NB4 (cell line): ENCODE results near the gene LZTS2.

Experiments used
- DNase-seq: peaks from one replicate; pipeline ENCODE4 v3.0.0; 2010; ENCODE audit warnings: low read depth
- H3K4me3 ChIP-seq: one replicate; pipeline ENCODE4 v1.5.1; 2011; ENCODE audit warnings: mild to moderate bottlenecking, low read depth, low read length, moderate library complexity
- CTCF ChIP-seq: IDR thresholded peaks from one replicate; pipeline ENCODE4 v1.5.1; 2012; ENCODE audit warnings: low read depth, low read length
- MAX ChIP-seq: IDR thresholded peaks from 2 replicates; pipeline ENCODE4 v1.6.1; 2011; ENCODE audit warnings: low read depth, low read length
- MYC ChIP-seq: IDR thresholded peaks from 2 replicates; pipeline ENCODE4 v1.6.1; 2011; ENCODE audit warnings: low read depth, low read length
- POLR2A ChIP-seq: IDR thresholded peaks from 2 replicates; pipeline ENCODE4 v1.6.1; 2011; ENCODE audit warnings: mild to moderate bottlenecking; ENCODE audit not compliant: insufficient read length; ENCODE audit errors: extremely low read depth

Gene LZTS2

GRCh38 chr10:100999742-101000126, at the start of gene LZTS2:
LZTS2 (plus strand) TSS chr10:100999808; CDS start chr10:101002539, 2,731 bp downstream.
- no peak for DNase-seq
- TF ChIP-seq MAX (no peak), CTCF (no peak), POLR2A (no peak), MYC (no peak)
- H3K4me3 ChIP-seq, result peak within 1 kb of the TSS; percentile 66

- no peak for DNase-seq
- H3K4me3 ChIP-seq, result no peak overlapping the region
- TF ChIP-seq MYC (no peak), POLR2A (no peak), MAX (no peak), CTCF (no peak)
Observed at GRCh38 chr10:100960251-100960650, 39.4 kb upstream of the LZTS2 start.

- TF ChIP-seq MAX (no peak), MYC (no peak), POLR2A (no peak), CTCF (no peak)
- DNase-seq, result no peak
Observed at GRCh38 chr10:100962351-100963080, 37.1 kb upstream of the LZTS2 start.

GRCh38 chr10:100963826-100964225, 35.8 kb upstream of the LZTS2 start:
- no peak for DNase-seq
- no peak for TF ChIP-seq MYC
- no peak for TF ChIP-seq POLR2A
- no peak overlapping the region for H3K4me3 ChIP-seq

More at GRCh38 chr10:100962351-100963080, 37.1 kb upstream of the LZTS2 start:
- H3K4me3 ChIP-seq, result no peak overlapping the region

- DNase-seq, result no peak
- TF ChIP-seq MYC, result no peak
- no peak for TF ChIP-seq POLR2A
- no peak for TF ChIP-seq MAX
- TF ChIP-seq CTCF, result no peak
- H3K4me3 ChIP-seq, result no peak overlapping the region
Observed at GRCh38 chr10:100965820-100966219, 33.8 kb upstream of the LZTS2 start.

GRCh38 chr10:100966887-100967286, 32.7 kb upstream of the LZTS2 start:
- H3K4me3 ChIP-seq, result no peak overlapping the region
- no peak for DNase-seq
- TF ChIP-seq POLR2A (no peak), MAX (no peak), MYC (no peak), CTCF (no peak)
